GM21515 (cell line): ENCODE measurements around the gene EARS2.
A peak's percentile ranks its signal among the peaks of the same experiment; 100 is the strongest.
"Not testable (repeated sequence)": the region's sequence is repeated elsewhere in the genome, so short reads cannot be mapped to it uniquely, and the experiment has no call there.

Experiments
- ATAC-seq: cut with Tn5 transposase; IDR thresholded peaks from one replicate; pipeline ENCODE4 v1.9.1; 2021; ENCODE audit not compliant: unreplicated experiment

The EARS2 gene

DNA sequence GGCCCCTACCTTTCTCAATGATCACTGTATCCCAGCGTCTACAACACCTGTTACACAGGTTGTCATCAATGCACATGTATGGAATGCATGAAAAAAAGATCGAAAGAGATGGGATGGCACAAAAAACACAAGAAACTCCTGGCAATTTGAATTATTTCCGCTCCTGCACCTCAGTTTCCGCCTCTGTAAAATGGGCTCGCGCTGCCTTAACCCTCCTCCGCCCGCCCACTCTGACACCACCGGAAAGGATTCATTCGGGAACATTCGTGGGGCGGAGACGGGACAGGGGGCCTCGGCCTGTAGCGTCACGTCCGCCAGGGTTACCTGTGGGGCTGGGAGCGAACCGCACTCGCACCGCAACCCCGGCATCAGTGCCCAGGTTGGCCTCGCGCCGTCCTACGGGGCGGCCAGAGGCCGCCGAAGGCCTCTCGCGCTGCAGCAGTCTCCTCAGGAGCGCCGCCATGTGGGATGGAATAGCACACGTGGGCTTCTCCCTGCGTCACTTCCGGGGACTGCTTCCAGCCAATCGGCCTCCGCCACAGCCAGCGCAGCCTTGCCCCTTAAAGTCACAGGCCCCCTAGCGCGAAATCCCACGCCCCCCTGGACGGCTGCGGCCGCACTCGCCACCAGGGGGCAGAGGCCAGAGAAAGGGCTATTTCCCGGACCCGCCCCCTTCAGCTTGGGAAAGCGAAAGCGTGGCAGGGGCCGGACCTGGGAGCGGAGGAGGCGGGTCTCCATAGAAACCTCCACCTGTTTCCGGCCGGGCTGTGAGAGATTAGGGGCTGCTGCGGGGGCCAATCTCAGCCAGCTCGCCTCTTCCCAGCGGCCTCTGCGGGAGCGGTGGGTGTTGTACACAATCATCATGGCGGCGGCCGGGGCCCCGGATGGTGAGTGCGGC lies at the start of gene EARS2, which contains the start of gene UBFD1:
Gene EARS2 (minus strand): TSS at position 470 of the 898 bp plus-strand sequence. CDS start 7 bp downstream, at position 463.
Gene UBFD1 (plus strand): TSS at position 847 of the 898 bp plus-strand sequence. CDS start 16 bp downstream, at position 863.
- peak; percentile 92 for ATAC-seq

DNA sequence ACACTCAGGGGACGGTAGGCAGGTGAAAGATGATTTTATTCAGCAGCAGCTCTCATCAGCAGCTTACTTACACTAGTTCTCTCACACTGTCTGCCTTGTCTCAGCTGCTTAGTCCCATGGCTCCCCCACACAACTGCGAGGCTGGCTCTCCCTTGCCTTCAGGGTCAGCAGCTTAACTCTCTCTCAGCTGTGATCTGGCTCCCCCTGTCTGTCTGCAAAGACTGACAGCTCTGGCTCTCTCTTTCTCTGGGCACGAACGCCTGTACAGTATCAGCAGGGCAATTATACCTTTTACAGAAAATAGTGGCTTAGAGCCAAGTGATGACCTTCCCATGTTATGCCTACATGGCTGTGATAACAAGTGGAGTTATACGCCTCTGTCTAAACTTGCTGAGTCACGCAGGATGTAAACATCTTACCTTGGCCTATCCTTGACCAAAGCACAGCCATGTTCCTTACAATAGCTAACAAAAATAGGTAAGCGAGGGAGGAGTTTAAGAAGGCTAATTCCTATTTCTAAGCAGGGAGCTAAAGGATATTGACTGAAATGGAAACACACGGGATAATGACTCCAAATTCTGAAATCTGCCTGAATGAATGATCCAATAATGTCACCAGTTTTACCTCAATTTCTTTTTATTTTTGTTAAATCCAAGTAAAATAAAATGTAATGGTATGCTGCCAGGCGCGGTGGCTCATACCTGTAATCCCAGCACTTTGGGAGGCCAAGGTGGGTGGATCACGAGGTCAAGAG lies 40.0 kb upstream of the EARS2 start:
- no peak for ATAC-seq

DNA sequence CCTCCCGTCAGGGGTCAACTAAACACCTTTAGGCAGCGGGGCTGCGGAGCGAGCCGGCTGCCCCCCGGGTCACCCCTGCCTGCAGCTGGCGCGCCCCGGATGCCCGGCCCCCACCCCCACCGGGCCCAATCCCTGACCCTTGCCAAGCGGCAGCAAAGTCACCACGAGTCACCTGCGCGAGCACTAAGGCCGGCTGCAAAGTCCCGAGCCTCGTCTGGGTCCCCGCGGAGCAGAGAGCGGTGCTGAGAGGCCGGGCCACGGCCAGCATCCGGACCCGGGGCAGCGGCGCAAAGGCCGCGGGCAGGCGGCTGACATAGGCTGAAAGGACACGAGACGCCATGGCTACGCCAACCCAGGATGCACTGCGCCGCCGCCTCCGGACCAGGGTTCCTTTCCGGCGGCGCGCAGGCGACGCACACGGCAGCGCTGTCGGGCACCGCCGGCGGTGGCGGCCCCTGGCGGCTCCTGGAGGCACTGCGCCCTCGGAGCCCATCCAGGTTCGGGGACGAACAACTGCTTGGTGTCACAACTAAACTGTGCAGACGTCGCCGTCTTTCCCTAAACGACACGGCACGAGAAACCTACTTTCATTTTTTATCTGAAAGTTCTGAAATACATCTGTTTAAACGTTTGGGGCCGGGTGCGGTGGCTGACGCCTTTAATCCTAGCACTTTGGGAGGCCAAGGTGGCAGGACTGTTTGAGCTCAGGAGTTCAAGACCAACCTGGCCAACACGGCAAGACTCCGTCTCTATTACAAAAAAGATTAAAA lies 39.0 kb upstream of the EARS2 start, which contains the start of gene NDUFAB1:
Gene NDUFAB1 (minus strand): TSS at position 366 of the 770 bp plus-strand sequence. CDS start 26 bp downstream, at position 340.
- ATAC-seq = peak; percentile 80

GRCh38 chr16:23595246-23595950 lies 38.2 kb upstream of the EARS2 start:
- ATAC-seq = no peak

- no peak for ATAC-seq
These were observed 37.0 kb upstream of the EARS2 start for GRCh38 chr16:23594186-23594585.

GRCh38 chr16:23590181-23590580 lies 33.0 kb upstream of the EARS2 start:
- no peak for ATAC-seq

- no peak for ATAC-seq
These were observed 30.6 kb upstream of the EARS2 start for GRCh38 chr16:23587726-23588125.

- no peak for ATAC-seq
These were observed 27.3 kb upstream of the EARS2 start for GRCh38 chr16:23584186-23585076.

DNA sequence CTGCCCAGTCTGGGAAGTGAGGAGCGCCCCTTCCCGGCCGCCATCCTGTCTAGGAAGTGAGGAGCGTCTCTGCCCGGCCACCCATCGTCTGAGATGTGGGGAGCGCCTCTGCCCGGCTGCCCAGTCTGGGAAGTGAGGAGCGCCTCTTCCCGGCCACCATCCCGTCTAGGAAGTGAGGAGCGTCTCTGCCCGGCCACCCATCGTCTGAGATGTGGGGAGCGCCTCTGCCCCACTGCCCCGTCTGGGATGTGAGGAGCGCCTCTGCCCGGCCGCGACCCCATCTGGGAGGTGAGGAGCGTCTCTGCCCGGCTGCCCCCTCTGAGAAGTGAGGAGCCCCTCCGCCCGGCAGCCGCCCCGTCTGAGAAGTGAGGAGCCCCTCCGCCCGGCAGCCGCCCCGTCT lies 26.1 kb upstream of the EARS2 start:
- ATAC-seq = not testable (repeated sequence)

DNA sequence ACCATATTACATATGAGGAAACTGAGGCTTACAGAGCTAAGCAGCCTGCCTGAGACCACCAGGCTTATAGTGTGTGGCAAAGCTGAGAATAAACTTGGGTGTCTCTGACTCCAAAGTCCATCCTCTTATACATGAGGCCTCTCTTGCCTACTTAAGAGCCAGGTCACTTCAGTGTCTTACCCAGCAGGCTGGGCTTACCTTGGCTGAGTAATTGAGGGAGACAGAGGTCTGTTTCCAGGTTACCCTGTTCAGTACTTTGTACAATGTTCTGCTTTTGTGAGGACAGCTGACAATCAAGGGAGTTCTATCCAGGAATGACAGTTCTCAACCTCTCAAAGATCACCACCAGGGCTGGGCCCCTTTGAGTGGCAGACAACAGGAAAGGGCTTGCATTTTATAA lies 24.6 kb upstream of the EARS2 start:
- ATAC-seq = no peak

DNA sequence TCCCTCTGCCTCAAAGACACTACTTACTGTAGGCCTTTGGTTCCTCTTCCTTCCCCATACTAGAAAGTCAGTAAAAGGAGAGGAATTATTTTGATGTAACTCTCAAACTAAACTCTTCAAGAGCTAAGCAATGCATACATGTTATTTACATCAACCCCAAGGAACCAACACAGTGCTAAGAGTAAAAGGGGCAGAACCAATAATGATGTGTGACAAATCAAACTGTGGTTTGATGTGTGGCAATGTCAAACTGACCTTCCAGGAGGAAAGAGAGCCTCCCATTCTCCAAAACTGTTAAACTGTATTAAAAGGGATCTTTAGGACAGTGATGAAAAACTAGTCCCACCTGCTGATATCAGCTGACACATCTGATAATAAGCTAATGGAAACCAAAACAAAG lies 23.2 kb upstream of the EARS2 start:
- no peak for ATAC-seq

GRCh38 chr16:23579371-23579770 lies 22.2 kb upstream of the EARS2 start:
- no peak for ATAC-seq

- ATAC-seq = no peak
These were observed 21.1 kb upstream of the EARS2 start for GRCh38 chr16:23578101-23578830.

GRCh38 chr16:23577493-23577892 lies 20.3 kb upstream of the EARS2 start:
- ATAC-seq = no peak

DNA sequence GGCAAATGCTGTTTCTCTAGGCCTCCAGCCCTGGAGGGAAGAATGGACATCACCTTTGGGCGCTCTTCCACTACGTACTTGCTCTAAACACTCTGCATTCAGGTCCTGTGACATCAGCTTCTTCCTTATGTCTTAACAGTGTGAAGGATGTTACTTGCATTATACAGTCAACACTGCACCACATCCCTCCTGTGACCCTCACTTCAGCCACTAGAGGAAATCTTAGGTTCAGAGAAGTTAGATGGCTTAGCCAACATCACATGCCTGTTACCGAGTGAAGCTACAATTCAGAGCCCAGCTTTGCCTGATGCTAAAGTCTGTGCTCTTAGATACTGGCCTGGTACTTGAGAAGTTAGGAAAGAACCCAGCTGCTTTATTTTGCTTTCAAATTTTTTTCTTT lies 18.7 kb upstream of the EARS2 start:
- no peak for ATAC-seq

- ATAC-seq = no peak
These were observed 16.7 kb upstream of the EARS2 start for GRCh38 chr16:23573817-23574216.

DNA sequence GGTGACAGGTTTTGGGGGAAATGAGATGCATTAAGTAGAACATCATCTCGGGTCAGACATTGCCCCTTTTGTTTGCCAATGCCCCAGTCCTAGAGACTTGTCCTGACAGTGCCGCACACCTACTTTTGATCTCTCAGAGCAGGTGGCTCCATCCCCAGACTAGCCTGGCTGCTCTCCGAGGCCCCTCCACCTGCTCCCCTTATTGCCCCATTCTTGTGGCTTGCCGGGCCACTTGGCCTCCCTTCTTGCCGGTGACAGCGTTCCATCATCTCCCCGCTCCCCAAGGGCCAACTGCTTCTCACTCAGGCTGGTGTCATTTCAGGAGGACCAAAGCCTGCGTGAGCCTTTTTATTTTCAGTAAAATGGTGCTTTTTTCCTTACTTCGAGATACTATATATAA lies 15.2 kb upstream of the EARS2 start:
- no peak for ATAC-seq

DNA sequence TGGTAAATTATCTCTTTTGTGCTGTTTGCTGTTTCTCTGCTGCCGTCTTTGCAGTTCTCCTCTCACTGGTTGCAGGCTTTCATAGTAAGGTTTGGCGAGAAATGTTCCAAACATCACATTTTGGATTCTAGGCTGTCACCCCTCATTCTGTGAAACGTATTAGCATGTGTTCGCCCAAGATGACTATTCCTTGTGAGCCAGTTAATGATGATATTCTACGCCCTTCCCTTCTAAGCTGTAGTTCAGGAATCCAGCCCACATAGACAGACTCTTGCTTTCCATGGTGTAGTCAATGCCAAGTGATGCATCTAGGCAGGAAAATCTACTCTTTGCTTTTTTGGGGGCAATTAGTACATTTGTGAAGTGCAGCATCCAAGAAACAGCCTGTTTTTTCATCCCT lies 14.7 kb upstream of the EARS2 start:
- no peak for ATAC-seq
